ENCODE measurements around the gene TMEM269. TPM values are rescaled to one million over a fixed set of nuclear protein-coding genes. Genes with fewer than 3 reads are reported as not detected.

The TMEM269 gene
- total and polyA plus RNA-seq, 10 of the 15 experiments (the other 5 are each of a cell fraction or from before 2014, with no cell fraction given): 0.02 to 0.26 (median 0.06) TPM; not detected in 2

DNA sequence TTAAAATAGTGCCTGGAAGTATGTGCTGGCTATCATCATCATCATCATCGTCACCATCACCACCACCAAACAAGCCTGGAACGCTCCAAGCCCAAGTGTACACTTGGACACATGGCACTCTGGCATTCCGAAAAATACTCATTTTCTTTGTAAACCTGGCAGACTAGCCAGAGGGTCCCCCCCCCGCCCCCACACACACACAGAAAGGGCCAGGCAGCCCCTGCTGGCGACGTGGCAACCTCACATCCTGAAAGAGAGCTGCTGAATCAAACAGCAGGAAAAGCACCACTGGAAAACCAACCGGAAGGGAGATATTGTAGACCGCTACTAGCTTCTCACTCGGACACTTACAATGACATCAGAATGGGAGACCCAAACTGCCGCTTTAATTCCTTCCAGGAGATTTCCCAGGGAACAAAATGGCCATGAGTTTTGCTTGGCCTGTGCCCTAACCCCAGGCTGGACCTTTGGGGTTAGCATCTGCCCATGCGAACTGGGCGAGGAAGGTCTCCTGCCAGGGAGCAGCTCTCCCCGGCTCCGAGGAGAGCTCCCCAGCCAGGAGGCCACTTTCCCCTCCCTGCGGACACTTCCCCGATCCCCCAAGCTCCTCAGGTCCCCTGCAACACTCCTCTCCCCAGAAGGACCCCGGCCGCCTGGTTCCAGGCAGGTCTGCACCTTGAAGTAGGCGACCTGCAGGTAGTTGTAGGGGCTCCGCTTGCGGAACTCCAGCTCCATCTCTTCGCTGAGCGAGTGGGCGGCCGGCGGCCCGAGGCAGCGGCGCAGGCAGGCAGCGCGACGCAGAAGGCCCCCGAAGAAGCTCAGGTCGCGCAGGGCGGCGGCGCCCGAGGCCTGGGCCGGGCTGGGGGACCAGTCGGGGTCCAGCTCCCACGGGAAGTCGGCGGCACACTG is 18.7 kb upstream of the TMEM269 start (continued):
- TF ChIP-seq, protein P1, sequence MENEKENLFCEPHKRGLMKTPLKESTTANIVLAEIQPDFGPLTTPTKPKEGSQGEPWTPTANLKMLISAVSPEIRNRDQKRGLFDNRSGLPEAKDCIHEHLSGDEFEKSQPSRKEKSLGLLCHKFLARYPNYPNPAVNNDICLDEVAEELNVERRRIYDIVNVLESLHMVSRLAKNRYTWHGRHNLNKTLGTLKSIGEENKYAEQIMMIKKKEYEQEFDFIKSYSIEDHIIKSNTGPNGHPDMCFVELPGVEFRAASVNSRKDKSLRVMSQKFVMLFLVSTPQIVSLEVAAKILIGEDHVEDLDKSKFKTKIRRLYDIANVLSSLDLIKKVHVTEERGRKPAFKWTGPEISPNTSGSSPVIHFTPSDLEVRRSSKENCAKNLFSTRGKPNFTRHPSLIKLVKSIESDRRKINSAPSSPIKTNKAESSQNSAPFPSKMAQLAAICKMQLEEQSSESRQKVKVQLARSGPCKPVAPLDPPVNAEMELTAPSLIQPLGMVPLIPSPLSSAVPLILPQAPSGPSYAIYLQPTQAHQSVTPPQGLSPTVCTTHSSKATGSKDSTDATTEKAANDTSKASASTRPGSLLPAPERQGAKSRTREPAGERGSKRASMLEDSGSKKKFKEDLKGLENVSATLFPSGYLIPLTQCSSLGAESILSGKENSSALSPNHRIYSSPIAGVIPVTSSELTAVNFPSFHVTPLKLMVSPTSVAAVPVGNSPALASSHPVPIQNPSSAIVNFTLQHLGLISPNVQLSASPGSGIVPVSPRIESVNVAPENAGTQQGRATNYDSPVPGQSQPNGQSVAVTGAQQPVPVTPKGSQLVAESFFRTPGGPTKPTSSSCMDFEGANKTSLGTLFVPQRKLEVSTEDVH (IDR thresholded peaks at IDR 0.05; ENCODE audit: low read depth, partially characterized antibody): no peak
- TF ChIP-seq MEF2A (IDR thresholded peaks at IDR 0.05; ENCODE audit: insufficient read depth, low read depth, low read length) (no peak), BHLHE40 (IDR thresholded peaks at IDR 0.05; ENCODE audit: borderline replicate concordance in 1 of 2, low read depth in 2 of 2, low read length in 1 of 2) (no peak), CHD1 (IDR thresholded peaks at IDR 0.05; ENCODE audit: low read depth, low read length) (peak; percentile 58; the same call in 1 of the 2 replicates), NR2C2 (IDR thresholded peaks at IDR 0.05; ENCODE audit: borderline replicate concordance, control insufficient read depth, insufficient read length, low read depth) (no peak), FOXM1 (IDR thresholded peaks at IDR 0.05; ENCODE audit: low read depth, low read length) (no peak), CBFB (IDR thresholded peaks at IDR 0.05; ENCODE audit: low read depth) (no peak), RELA (IDR thresholded peaks at IDR 0.05; ENCODE audit: borderline replicate concordance, partially characterized antibody) (no peak), DPF2 (IDR thresholded peaks at IDR 0.05) (peak; percentile 65), EGR1 (IDR thresholded peaks at IDR 0.05; ENCODE audit: borderline replicate concordance in 1 of 2, low read depth in 2 of 2, low read length in 2 of 2) (peak in 1 of 2 experiments; percentile 83; a peak in 2 of 3 replicates)
- TF ChIP-seq, protein P2, sequence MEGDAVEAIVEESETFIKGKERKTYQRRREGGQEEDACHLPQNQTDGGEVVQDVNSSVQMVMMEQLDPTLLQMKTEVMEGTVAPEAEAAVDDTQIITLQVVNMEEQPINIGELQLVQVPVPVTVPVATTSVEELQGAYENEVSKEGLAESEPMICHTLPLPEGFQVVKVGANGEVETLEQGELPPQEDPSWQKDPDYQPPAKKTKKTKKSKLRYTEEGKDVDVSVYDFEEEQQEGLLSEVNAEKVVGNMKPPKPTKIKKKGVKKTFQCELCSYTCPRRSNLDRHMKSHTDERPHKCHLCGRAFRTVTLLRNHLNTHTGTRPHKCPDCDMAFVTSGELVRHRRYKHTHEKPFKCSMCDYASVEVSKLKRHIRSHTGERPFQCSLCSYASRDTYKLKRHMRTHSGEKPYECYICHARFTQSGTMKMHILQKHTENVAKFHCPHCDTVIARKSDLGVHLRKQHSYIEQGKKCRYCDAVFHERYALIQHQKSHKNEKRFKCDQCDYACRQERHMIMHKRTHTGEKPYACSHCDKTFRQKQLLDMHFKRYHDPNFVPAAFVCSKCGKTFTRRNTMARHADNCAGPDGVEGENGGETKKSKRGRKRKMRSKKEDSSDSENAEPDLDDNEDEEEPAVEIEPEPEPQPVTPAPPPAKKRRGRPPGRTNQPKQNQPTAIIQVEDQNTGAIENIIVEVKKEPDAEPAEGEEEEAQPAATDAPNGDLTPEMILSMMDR (IDR thresholded peaks at IDR 0.05 in 2 of 3, conservative IDR thresholded peaks at IDR 0.05 in 1 of 3; ENCODE audit: control insufficient read depth in 2 of 3, extremely low read depth in 1 of 3, insufficient read depth in 1 of 3, low read depth in 3 of 3, low read length in 3 of 3): peak; percentile 37 to 60 (median 46); a peak in 5 of 6 replicates
- TF ChIP-seq, protein P3, sequence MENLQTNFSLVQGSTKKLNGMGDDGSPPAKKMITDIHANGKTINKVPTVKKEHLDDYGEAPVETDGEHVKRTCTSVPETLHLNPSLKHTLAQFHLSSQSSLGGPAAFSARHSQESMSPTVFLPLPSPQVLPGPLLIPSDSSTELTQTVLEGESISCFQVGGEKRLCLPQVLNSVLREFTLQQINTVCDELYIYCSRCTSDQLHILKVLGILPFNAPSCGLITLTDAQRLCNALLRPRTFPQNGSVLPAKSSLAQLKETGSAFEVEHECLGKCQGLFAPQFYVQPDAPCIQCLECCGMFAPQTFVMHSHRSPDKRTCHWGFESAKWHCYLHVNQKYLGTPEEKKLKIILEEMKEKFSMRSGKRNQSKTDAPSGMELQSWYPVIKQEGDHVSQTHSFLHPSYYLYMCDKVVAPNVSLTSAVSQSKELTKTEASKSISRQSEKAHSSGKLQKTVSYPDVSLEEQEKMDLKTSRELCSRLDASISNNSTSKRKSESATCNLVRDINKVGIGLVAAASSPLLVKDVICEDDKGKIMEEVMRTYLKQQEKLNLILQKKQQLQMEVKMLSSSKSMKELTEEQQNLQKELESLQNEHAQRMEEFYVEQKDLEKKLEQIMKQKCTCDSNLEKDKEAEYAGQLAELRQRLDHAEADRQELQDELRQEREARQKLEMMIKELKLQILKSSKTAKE (IDR thresholded peaks at IDR 0.05; ENCODE audit: low read depth, poor library complexity, severe bottlenecking): no peak
- TF ChIP-seq, protein P4, sequence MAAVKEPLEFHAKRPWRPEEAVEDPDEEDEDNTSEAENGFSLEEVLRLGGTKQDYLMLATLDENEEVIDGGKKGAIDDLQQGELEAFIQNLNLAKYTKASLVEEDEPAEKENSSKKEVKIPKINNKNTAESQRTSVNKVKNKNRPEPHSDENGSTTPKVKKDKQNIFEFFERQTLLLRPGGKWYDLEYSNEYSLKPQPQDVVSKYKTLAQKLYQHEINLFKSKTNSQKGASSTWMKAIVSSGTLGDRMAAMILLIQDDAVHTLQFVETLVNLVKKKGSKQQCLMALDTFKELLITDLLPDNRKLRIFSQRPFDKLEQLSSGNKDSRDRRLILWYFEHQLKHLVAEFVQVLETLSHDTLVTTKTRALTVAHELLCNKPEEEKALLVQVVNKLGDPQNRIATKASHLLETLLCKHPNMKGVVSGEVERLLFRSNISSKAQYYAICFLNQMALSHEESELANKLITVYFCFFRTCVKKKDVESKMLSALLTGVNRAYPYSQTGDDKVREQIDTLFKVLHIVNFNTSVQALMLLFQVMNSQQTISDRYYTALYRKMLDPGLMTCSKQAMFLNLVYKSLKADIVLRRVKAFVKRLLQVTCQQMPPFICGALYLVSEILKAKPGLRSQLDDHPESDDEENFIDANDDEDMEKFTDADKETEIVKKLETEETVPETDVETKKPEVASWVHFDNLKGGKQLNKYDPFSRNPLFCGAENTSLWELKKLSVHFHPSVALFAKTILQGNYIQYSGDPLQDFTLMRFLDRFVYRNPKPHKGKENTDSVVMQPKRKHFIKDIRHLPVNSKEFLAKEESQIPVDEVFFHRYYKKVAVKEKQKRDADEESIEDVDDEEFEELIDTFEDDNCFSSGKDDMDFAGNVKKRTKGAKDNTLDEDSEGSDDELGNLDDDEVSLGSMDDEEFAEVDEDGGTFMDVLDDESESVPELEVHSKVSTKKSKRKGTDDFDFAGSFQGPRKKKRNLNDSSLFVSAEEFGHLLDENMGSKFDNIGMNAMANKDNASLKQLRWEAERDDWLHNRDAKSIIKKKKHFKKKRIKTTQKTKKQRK (IDR thresholded peaks at IDR 0.05; ENCODE audit: low read depth, low read length): no peak

Measured in GM12878 (cell line).